OCI-LY7 (cell line): ENCODE measurements around the gene ARIH2. TPM values are rescaled to one million over a fixed set of nuclear protein-coding genes. Genes with fewer than 3 reads are reported as not detected.
A peak's percentile ranks its signal among the peaks of the same experiment; 100 is the strongest.

Source experiments
- BruUV-seq: library from RNA; stranded (reverse); fragments of 400-500 nt; replicated peaks from 2 replicates; lab custom pipeline; 2021; lab: Mats Ljungman, UMichigan
- CTCF ChIA-PET: fragments of 300-600 bp; sonication (Branson Sonifier 250); formaldehyde crosslinking; loops from one replicate; lab custom pipeline; 2022; ENCODE audit warnings: antibody characterized with exemption; ENCODE audit not compliant: unreplicated experiment; lab: Charles Lee
- POLR2A ChIA-PET: fragments of 300-600 bp; sonication (Branson Sonifier 250); formaldehyde crosslinking; loops from one replicate; lab custom pipeline; 2022; ENCODE audit warnings: antibody characterized with exemption; lab: Charles Lee
- DNase-seq: peaks from one replicate; pipeline ENCODE4 v3.0.0-alpha.2; 2015; ENCODE audit warnings: low spot score
- H2AFZ ChIP-seq: fragments of 200-600 bp; sonication (generic), shearing (Covaris generic); 2 replicates; pipeline ENCODE4 v1.6.1; 2014; ENCODE audit warnings: mild to moderate bottlenecking, antibody characterized with exemption, low read length, moderate library complexity
- H3K27ac ChIP-seq: fragments of 200-600 bp; sonication (generic); 2 replicates; pipeline ENCODE4 v1.5.1; 2014; ENCODE audit warnings: mixed run types, low read depth, mild to moderate bottlenecking, moderate library complexity, low read length, inconsistent platforms; ENCODE audit not compliant: poor library complexity, severe bottlenecking
- H3K36me3 ChIP-seq: fragments of 200-600 bp; sonication (generic); 2 replicates; pipeline ENCODE4 v1.6.1; 2014; ENCODE audit warnings: mild to moderate bottlenecking, antibody characterized with exemption, low read length, moderate library complexity, mixed read lengths; ENCODE audit not compliant: insufficient read depth
- H3K4me1 ChIP-seq: fragments of 200-600 bp; sonication (generic); 2 replicates; pipeline ENCODE4 v1.5.1; 2014; ENCODE audit warnings: mild to moderate bottlenecking, low read length; ENCODE audit not compliant: insufficient read depth, poor library complexity, severe bottlenecking
- H3K4me2 ChIP-seq: fragments of 200-600 bp; sonication (generic); 2 replicates; pipeline ENCODE4 v1.6.1; 2014; ENCODE audit warnings: mild to moderate bottlenecking, low read length
- H3K4me3 ChIP-seq: fragments of 200-600 bp; sonication (generic); 2 replicates; pipeline ENCODE4 v1.5.1; 2014; ENCODE audit warnings: mild to moderate bottlenecking, low read depth, low read length; ENCODE audit not compliant: poor library complexity, severe bottlenecking
- H3K79me2 ChIP-seq: fragments of 200-600 bp; sonication (generic); 2 replicates; pipeline ENCODE4 v1.6.1; 2016; ENCODE audit warnings: low read depth, mild to moderate bottlenecking, low read length, moderate library complexity, mixed read lengths; ENCODE audit not compliant: insufficient read depth
- H3K9me2 ChIP-seq: fragments of 200-600 bp; sonication (generic); 2 replicates; pipeline ENCODE4 v1.6.1; 2016; ENCODE audit warnings: mild to moderate bottlenecking, low read length, mixed read lengths; ENCODE audit not compliant: insufficient read depth
- H3K9me3 ChIP-seq: fragments of 200-600 bp; sonication (generic); 2 replicates; pipeline ENCODE4 v1.6.1; 2014; ENCODE audit warnings: mild to moderate bottlenecking, mixed run types, low read length, mixed read lengths
- H4K20me1 ChIP-seq: fragments of 200-600 bp; sonication (generic); 2 replicates; pipeline ENCODE4 v1.6.1; 2014; ENCODE audit warnings: mild to moderate bottlenecking, antibody characterized with exemption, low read length, moderate library complexity, mixed read lengths; ENCODE audit not compliant: insufficient read depth
- EZH2phosphoT487 ChIP-seq: fragments of 200-600 bp; sonication (generic); IDR thresholded peaks from 2 replicates; pipeline ENCODE4 v1.6.1; 2018; ENCODE audit warnings: low read depth, borderline replicate concordance, mild to moderate bottlenecking, mixed run types, antibody characterized with exemption, low read length, moderate library complexity, mixed read lengths
- intact Hi-C: fragments of 100-400 bp; cut with micrococcal nuclease; formaldehyde crosslinking; loops from one replicate; pipeline ENCODE4 v1.10.0; 2022; ENCODE audit not compliant: unreplicated experiment
- total RNA-seq, 2 experiments: library from RNA; depleted of rRNA in 1 of 2; stranded (reverse); fragments of >200 nt in 1 of 2; shearing (Covaris generic) in 1 of 2; gene quantifications; 2 replicates each; pipeline ENCODE4 v1.2.3, GENCODE V29; 2014 to 2022
- TF ChIP-seq, protein P1 (sequence below): fragments of 200-600 bp; sonication (generic); conservative IDR thresholded peaks from 2 replicates; pipeline ENCODE4 v1.5.1; 2014; ENCODE audit warnings: mild to moderate bottlenecking, antibody characterized with exemption, low read length, moderate library complexity, mixed read lengths

Gene ARIH2
- total RNA-seq, 2 experiments from 2014 or later: 124 to 131 TPM

DNA sequence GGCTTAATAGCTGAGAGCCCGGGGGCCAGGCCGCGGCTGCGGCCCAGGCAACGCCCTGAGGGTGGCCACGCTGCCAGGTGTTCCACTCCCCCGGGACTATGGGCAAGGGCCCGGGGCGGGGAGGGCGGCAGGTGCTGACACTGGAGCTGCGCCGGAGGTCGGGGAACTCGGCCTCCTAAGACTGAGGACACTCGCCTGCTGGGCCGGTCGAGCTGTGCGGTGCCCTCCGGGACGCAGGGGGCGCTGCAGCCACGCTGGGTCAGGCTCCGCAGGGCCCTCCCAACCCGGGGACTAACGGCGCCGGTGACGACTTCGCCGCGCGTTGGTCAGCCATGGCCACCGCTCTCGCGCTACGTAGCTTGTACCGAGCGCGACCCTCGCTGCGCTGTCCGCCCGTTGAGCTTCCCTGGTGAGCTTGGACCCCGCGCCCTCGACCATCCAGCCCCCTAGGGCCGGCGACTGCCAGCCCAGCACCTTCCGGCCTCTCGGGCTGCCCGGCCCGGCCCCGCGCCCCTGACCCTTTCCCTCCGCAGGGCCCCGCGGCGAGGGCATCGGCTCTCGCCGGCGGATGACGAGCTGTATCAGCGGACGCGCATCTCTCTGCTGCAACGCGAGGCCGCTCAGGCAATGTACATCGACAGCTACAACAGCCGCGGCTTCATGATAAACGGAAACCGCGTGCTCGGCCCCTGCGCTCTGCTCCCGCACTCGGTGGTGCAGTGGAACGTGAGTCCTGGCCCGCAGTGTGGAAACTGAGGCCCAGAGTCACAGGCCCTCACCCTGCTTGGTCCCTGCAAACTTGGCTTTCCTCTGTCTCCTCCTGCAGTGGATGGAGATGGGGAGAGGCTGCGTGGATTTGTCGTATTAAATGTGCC is 103.4 kb downstream of the ARIH2 start, which contains the start of gene NDUFAF3:
Gene NDUFAF3, plus strand, starts transcription at position 309 of the 875 bp plus-strand sequence. Its CDS starts 24 bp downstream, at position 333.
- peaks cover 41% of the 10 kb centered on the region; the same call in 1 of the 2 replicates for H3K79me2 ChIP-seq
- intact Hi-C loops: loop anchor here (1.0 to 5.0 kb wide), 4 partner anchors 33 to 780 kb away; partner anchors contain the start of genes APEH, INKA1 and QRICH1
- H3K9me3 ChIP-seq: no peaks in the 10 kb centered on the region
- peak within 1 kb of the TSS; percentile 93 for H3K27ac ChIP-seq
- H3K4me3 ChIP-seq: peak within 1 kb of the TSS; percentile 80
- CTCF ChIA-PET: interaction anchor here (0.6 kb wide), 1 partner anchor 734 kb away, joined by 3 read pairs; no protein-coding TSS in a partner anchor
- 0 out of 2 replicates have a peak, but pooled peaks cover 4% of the 10 kb centered on the region for H4K20me1 ChIP-seq
- POLR2A ChIA-PET: interaction anchor here (0.6 to 4.4 kb wide), 8 partner anchors 14 to 382 kb away, joined by 3 to 42 read pairs (median 4); partner anchors contain the start of genes P4HTM, QRICH1 and WDR6
- no peaks in the 10 kb centered on the region for H3K9me2 ChIP-seq
- no TSS peak for BruUV-seq
- peaks cover 65% of the 10 kb centered on the region for H3K4me1 ChIP-seq
- peak within 1 kb of the TSS; percentile 93 for H3K4me2 ChIP-seq
- peak; percentile 99 for DNase-seq
- H3K36me3 ChIP-seq: peaks cover 48% of the 10 kb centered on the region
- no peak for TF ChIP-seq EZH2phosphoT487
- TF ChIP-seq, protein P1, sequence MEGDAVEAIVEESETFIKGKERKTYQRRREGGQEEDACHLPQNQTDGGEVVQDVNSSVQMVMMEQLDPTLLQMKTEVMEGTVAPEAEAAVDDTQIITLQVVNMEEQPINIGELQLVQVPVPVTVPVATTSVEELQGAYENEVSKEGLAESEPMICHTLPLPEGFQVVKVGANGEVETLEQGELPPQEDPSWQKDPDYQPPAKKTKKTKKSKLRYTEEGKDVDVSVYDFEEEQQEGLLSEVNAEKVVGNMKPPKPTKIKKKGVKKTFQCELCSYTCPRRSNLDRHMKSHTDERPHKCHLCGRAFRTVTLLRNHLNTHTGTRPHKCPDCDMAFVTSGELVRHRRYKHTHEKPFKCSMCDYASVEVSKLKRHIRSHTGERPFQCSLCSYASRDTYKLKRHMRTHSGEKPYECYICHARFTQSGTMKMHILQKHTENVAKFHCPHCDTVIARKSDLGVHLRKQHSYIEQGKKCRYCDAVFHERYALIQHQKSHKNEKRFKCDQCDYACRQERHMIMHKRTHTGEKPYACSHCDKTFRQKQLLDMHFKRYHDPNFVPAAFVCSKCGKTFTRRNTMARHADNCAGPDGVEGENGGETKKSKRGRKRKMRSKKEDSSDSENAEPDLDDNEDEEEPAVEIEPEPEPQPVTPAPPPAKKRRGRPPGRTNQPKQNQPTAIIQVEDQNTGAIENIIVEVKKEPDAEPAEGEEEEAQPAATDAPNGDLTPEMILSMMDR: peak; percentile 84
- peak within 1 kb of the TSS; percentile 36; the same call in 1 of the 2 replicates for H2AFZ ChIP-seq

DNA sequence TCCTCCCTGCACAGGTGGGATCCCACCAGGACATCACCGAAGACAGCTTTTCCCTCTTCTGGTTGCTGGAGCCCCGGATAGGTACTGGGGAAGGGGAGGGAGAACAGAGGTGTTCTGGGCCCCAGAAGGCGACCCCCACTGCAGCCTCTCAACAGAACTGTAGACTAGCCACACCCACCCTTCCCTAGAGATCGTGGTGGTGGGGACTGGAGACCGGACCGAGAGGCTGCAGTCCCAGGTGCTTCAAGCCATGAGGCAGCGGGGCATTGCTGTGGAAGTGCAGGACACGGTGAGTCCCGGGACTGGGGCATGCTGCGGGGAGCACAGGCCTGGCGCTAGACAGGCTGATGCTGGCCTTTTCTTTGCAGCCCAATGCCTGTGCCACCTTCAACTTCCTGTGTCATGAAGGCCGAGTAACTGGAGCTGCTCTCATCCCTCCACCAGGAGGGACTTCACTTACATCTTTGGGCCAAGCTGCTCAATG is 104.1 kb downstream of the ARIH2 start:
- no peak overlapping the region; the same call in 1 of the 2 replicates for H2AFZ ChIP-seq
- DNase-seq: peak; percentile 59

More for the DNA sequence above, 104.1 kb downstream of the ARIH2 start:
- Histone ChIP-seq H3K79me2 (peaks cover 48% of the 10 kb centered on the region), H3K27ac (peak overlapping the region; percentile 93), H3K4me3 (peak overlapping the region; percentile 80), H4K20me1 (0 out of 2 replicates have a peak, but pooled peaks cover 4% of the 10 kb centered on the region), H3K9me2 (no peaks in the 10 kb centered on the region), H3K4me2 (peak overlapping the region; percentile 93), H3K4me1 (peaks cover 67% of the 10 kb centered on the region), H3K36me3 (peaks cover 55% of the 10 kb centered on the region), H3K9me3 (no peaks in the 10 kb centered on the region)
- ChIA-PET POLR2A (interaction anchor here (1.0 to 4.4 kb wide), 3 partner anchors 15 to 70 kb away, joined by 4 to 42 read pairs (median 10); partner anchors contain the start of genes QRICH1 and WDR6), CTCF (no interaction called here)
- TF ChIP-seq, protein P1: no peak
- no peak for TF ChIP-seq EZH2phosphoT487
- intact Hi-C loops: loop anchor here (5.0 kb wide), 1 partner anchor 780 kb away; the partner anchor contains the start of gene INKA1
- no TSS peak for BruUV-seq
